ENCODE measurements around the gene SH3RF1. TPM values are rescaled to one million over a fixed set of nuclear protein-coding genes. Genes with fewer than 3 reads are reported as not detected.

SH3RF1 gene
- total RNA-seq, 1 experiment from 2014 or later, result 11.5 TPM

GRCh38 chr4:169174247-169174646 lies 96.5 kb downstream of the SH3RF1 start:
- CTCF ChIA-PET, result no interaction called here
- DNase-seq (ENCODE audit: low read depth, low spot score) (no peak), ATAC-seq (no peak)
- intact Hi-C loops (cut with micrococcal nuclease; ENCODE audit: unreplicated experiment) (no loop called here), in situ Hi-C loops (cut with HindIII; ENCODE audit: low pct_unique_long_range_greater_than_20kb, low sequenced_read_pairs) (no loop called here)
- Histone ChIP-seq H3K9me3 (ENCODE audit: control insufficient read depth, insufficient read depth, low read depth, low read length) (no peaks in the 10 kb centered on the region), H3K4me3 (ENCODE audit: low read depth in 2 of 2, low read length in 2 of 2) (no peak overlapping the region), H3K27ac (ENCODE audit: low read length) (no peak overlapping the region), H3K27me3 (ENCODE audit: control insufficient read depth, insufficient read depth, low read length) (no peaks in the 10 kb centered on the region), H3K36me3 (ENCODE audit: control insufficient read depth, insufficient read depth, low read length) (no peaks in the 10 kb centered on the region), H3K4me1 (ENCODE audit: control insufficient read depth, insufficient read depth, low read length) (no peaks in the 10 kb centered on the region)
- TF ChIP-seq TCF7L2 (IDR thresholded peaks at IDR 0.05; ENCODE audit: low read depth, low read length) (no peak), REST (IDR thresholded peaks at IDR 0.05; ENCODE audit: insufficient read depth in 1 of 2, low read depth in 2 of 2, low read length in 1 of 2) (no peak), POLR2AphosphoS5 (IDR thresholded peaks at IDR 0.05; ENCODE audit: low read depth, low read length) (no peak), SIN3A (IDR thresholded peaks at IDR 0.05; ENCODE audit: borderline replicate concordance, insufficient read depth, low read depth, low read length) (no peak), CTCF (IDR thresholded peaks at IDR 0.05) (no peak)
- POLR2A ChIA-PET, result no interaction called here
- BruUV-seq (replicated peaks), result no TSS peak

- Histone ChIP-seq H3K4me3 (ENCODE audit: low read depth in 2 of 2, low read length in 2 of 2) (no peak overlapping the region), H3K4me1 (ENCODE audit: control insufficient read depth, insufficient read depth, low read length) (no peaks in the 10 kb centered on the region), H3K27ac (ENCODE audit: low read length) (no peak overlapping the region), H3K9me3 (ENCODE audit: control insufficient read depth, insufficient read depth, low read depth, low read length) (no peaks in the 10 kb centered on the region), H3K27me3 (ENCODE audit: control insufficient read depth, insufficient read depth, low read length) (no peaks in the 10 kb centered on the region), H3K36me3 (ENCODE audit: control insufficient read depth, insufficient read depth, low read length) (no peaks in the 10 kb centered on the region)
- ATAC-seq (no peak), DNase-seq (ENCODE audit: low read depth, low spot score) (no peak)
- intact Hi-C loops (cut with micrococcal nuclease; ENCODE audit: unreplicated experiment) (no loop called here), in situ Hi-C loops (cut with HindIII; ENCODE audit: low pct_unique_long_range_greater_than_20kb, low sequenced_read_pairs) (no loop called here)
- BruUV-seq (replicated peaks), result no TSS peak
- CTCF ChIA-PET, result no interaction called here
- POLR2A ChIA-PET, result no interaction called here
- no peak for TF ChIP-seq SIN3A (IDR thresholded peaks at IDR 0.05; ENCODE audit: borderline replicate concordance, insufficient read depth, low read depth, low read length)
- TF ChIP-seq CTCF (IDR thresholded peaks at IDR 0.05), result no peak
Measured at GRCh38 chr4:169167957-169168858, 102.5 kb downstream of the SH3RF1 start.
